ENCODE data around the gene NRXN3. TPM values are rescaled to one million over a fixed set of nuclear protein-coding genes. Genes with fewer than 3 reads are reported as not detected.

NRXN3 gene
- total RNA-seq, 2 donors from 2014 or later = not detected

DNA sequence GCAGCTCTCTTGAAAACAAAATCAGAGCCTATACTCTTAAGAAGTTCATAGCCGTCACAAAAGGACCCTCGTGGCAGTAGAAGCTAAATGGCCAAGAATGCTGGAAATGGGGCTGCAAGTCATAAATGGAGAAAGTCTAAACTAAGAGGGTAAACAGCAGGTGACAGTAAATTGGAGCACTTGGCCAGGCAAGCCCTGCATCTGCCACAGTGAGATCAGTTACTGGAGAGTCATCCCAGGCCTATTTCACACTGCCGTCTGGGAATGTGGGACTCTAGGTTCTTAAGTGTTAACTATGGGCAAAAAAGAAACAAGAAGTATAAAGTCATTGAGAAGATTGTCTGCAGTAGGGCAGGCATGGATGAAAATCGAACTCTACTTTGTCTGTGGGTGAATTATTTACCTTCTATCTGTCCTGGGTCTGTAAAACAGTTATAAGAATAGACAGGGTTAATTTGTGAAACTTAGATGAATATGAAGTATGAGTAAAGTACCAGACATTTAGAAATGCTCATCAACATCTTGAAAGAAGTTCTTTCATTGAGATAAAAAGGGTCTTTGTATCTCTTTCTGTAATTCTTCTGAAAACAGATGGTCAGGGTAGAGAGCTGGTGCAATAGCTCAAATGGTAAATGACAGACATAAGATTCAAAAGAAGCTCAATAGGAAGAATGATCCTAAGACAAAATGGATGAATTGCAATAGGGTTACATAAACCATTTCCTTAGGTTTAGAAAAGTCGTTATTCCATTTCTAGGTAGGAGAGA is 1248.7 kb downstream of the NRXN3 start:
- Mint-ChIP-seq H3K27me3 (no peaks in the 10 kb centered on the region), H3K4me3 (no peak overlapping the region), H3K4me1 (no peaks in the 10 kb centered on the region), H3K27ac (no peak overlapping the region), H3K36me3 (ENCODE audit: low read depth) (no peaks in the 10 kb centered on the region)
- no peak for DNase-seq
- no peaks in the 10 kb centered on the region for H3K9me3 ChIP-seq (ENCODE audit: control insufficient read depth, low read length, poor library complexity, severe bottlenecking)
- ATAC-seq = no peak

GRCh38 chr14:79419571-79420327 is 1249.6 kb downstream of the NRXN3 start:
- H3K27ac Mint-ChIP-seq = no peak overlapping the region
- H3K9me3 ChIP-seq (ENCODE audit: control insufficient read depth, low read length, poor library complexity, severe bottlenecking) = no peaks in the 10 kb centered on the region
- DNase-seq (no peak), ATAC-seq (no peak)
- H3K36me3 Mint-ChIP-seq (ENCODE audit: low read depth) = no peaks in the 10 kb centered on the region
- no peak overlapping the region for H3K4me3 Mint-ChIP-seq
- no peaks in the 10 kb centered on the region for H3K27me3 Mint-ChIP-seq
- H3K4me1 Mint-ChIP-seq = no peaks in the 10 kb centered on the region

- Mint-ChIP-seq H3K27ac (no peak overlapping the region), H3K27me3 (no peaks in the 10 kb centered on the region), H3K36me3 (ENCODE audit: low read depth) (no peaks in the 10 kb centered on the region), H3K4me3 (no peak overlapping the region), H3K4me1 (no peaks in the 10 kb centered on the region)
- no peaks in the 10 kb centered on the region for H3K9me3 ChIP-seq (ENCODE audit: control insufficient read depth, low read length, poor library complexity, severe bottlenecking)
- ATAC-seq (no peak), DNase-seq (no peak)
Observed at GRCh38 chr14:79420725-79421124, 1250.6 kb downstream of the NRXN3 start.

GRCh38 chr14:79421811-79422210 is 1251.6 kb downstream of the NRXN3 start:
- Mint-ChIP-seq H3K4me3 (no peak overlapping the region), H3K4me1 (no peaks in the 10 kb centered on the region), H3K27me3 (no peaks in the 10 kb centered on the region), H3K27ac (no peak overlapping the region), H3K36me3 (ENCODE audit: low read depth) (no peaks in the 10 kb centered on the region)
- ATAC-seq (no peak), DNase-seq (no peak)
- H3K9me3 ChIP-seq (ENCODE audit: control insufficient read depth, low read length, poor library complexity, severe bottlenecking) = no peaks in the 10 kb centered on the region

DNA sequence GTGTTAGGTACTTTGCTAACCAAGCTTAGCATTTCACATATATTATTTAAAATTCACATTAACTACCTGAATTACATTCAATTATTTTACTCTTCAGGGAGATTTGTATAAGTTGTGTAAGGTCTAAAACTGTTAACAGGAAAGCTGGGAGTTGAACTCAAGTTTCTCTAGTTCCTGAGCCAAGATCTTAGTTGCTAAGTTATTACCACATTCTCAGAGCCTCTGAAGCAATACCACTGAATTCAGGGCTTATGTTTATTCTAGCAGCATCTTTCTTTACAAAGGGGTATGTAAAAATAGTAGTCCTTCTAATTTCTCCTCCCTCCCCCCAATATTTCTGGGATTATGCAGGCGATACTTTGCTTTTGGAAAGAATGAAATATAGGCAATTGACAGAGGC is 1254.3 kb downstream of the NRXN3 start:
- Mint-ChIP-seq H3K27me3 (no peaks in the 10 kb centered on the region), H3K27ac (no peak overlapping the region), H3K36me3 (ENCODE audit: low read depth) (no peaks in the 10 kb centered on the region), H3K4me1 (no peaks in the 10 kb centered on the region), H3K4me3 (no peak overlapping the region)
- no peak for DNase-seq
- ATAC-seq = no peak
- no peaks in the 10 kb centered on the region for H3K9me3 ChIP-seq (ENCODE audit: control insufficient read depth, low read length, poor library complexity, severe bottlenecking)

- Mint-ChIP-seq H3K36me3 (ENCODE audit: low read depth) (no peaks in the 10 kb centered on the region), H3K27ac (no peak overlapping the region), H3K4me3 (no peak overlapping the region), H3K4me1 (no peaks in the 10 kb centered on the region), H3K27me3 (no peaks in the 10 kb centered on the region)
- DNase-seq (no peak), ATAC-seq (no peak)
- no peaks in the 10 kb centered on the region for H3K9me3 ChIP-seq (ENCODE audit: control insufficient read depth, low read length, poor library complexity, severe bottlenecking)
Observed at GRCh38 chr14:79426103-79426755, 1256.1 kb downstream of the NRXN3 start.

DNA sequence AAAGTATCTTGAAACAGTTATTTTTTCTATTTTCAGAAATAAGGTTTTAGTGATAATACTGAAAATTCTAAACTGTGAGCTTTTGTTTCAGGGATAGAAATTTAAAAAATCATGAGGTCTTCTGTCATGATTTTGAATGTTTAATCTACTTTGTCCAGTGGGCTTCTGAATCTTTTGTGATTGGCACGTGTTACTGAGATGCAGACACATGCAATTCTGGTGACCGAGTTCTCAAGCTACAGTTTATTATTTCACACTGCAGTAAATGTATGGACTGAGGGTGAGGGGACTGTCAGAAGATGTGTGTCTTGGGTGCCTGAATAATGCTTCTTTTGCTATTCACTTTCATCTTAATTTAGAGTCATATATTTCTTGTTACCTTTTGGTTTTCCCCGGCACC is 1262.5 kb downstream of the NRXN3 start:
- ATAC-seq (no peak), DNase-seq (no peak)
- H3K9me3 ChIP-seq (ENCODE audit: control insufficient read depth, low read length, poor library complexity, severe bottlenecking) = no peaks in the 10 kb centered on the region
- no peaks in the 10 kb centered on the region for H3K27me3 Mint-ChIP-seq
- no peaks in the 10 kb centered on the region for H3K4me1 Mint-ChIP-seq
- no peaks in the 10 kb centered on the region for H3K36me3 Mint-ChIP-seq (ENCODE audit: low read depth)
- H3K27ac Mint-ChIP-seq = no peak overlapping the region
- no peak overlapping the region for H3K4me3 Mint-ChIP-seq

- Mint-ChIP-seq H3K4me3 (no peak overlapping the region), H3K27ac (no peak overlapping the region), H3K27me3 (no peaks in the 10 kb centered on the region), H3K4me1 (no peaks in the 10 kb centered on the region), H3K36me3 (ENCODE audit: low read depth) (no peaks in the 10 kb centered on the region)
- no peaks in the 10 kb centered on the region for H3K9me3 ChIP-seq (ENCODE audit: control insufficient read depth, low read length, poor library complexity, severe bottlenecking)
- DNase-seq (no peak), ATAC-seq (no peak)
Observed at GRCh38 chr14:79436335-79436734, 1266.2 kb downstream of the NRXN3 start.

DNA sequence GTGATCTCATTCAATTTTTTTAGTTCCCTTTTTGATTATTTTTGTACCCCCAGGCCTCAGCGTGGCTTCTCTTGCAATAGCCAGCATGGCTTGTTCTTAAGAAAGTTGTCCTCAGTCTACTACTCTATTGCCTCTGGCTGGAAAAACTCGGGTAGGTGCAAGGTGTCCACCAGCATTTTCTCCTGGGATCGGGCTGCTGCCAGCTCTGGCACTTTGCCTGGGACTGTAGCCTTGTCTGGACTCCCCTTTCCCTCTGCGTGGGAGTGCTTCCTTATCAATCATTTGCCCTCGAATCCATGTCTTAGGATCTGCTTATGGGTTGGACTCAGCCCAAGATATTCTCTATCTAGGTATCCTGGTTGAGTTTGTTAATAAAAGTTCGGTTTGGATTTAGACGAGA is 1267.8 kb downstream of the NRXN3 start:
- ATAC-seq = no peak
- no peak overlapping the region for H3K4me3 Mint-ChIP-seq

GRCh38 chr14:79438696-79439342 is 1268.6 kb downstream of the NRXN3 start:
- H3K4me1 Mint-ChIP-seq = no peaks in the 10 kb centered on the region
- H3K36me3 Mint-ChIP-seq (ENCODE audit: low read depth) = no peaks in the 10 kb centered on the region
- no peak for DNase-seq
- no peaks in the 10 kb centered on the region for H3K9me3 ChIP-seq (ENCODE audit: control insufficient read depth, low read length, poor library complexity, severe bottlenecking)
- no peak overlapping the region for H3K4me3 Mint-ChIP-seq
- no peak overlapping the region for H3K27ac Mint-ChIP-seq
- H3K27me3 Mint-ChIP-seq = no peaks in the 10 kb centered on the region
- ATAC-seq = no peak

More for the DNA sequence above, 1267.8 kb downstream of the NRXN3 start:
- Mint-ChIP-seq H3K27ac (no peak overlapping the region), H3K36me3 (ENCODE audit: low read depth) (no peaks in the 10 kb centered on the region), H3K27me3 (no peaks in the 10 kb centered on the region), H3K4me1 (no peaks in the 10 kb centered on the region)
- H3K9me3 ChIP-seq (ENCODE audit: control insufficient read depth, low read length, poor library complexity, severe bottlenecking) = no peaks in the 10 kb centered on the region
- DNase-seq = no peak

GRCh38 chr14:79442786-79443185 is 1272.6 kb downstream of the NRXN3 start:
- no peak for DNase-seq
- no peaks in the 10 kb centered on the region for H3K36me3 Mint-ChIP-seq (ENCODE audit: low read depth)
- H3K27me3 Mint-ChIP-seq = no peaks in the 10 kb centered on the region
- H3K27ac Mint-ChIP-seq = no peak overlapping the region
- H3K9me3 ChIP-seq (ENCODE audit: control insufficient read depth, low read length, poor library complexity, severe bottlenecking) = no peaks in the 10 kb centered on the region
- H3K4me1 Mint-ChIP-seq = no peaks in the 10 kb centered on the region
- no peak for ATAC-seq
- H3K4me3 Mint-ChIP-seq = no peak overlapping the region

GRCh38 chr14:79443602-79444001 is 1273.4 kb downstream of the NRXN3 start:
- no peaks in the 10 kb centered on the region for H3K4me1 Mint-ChIP-seq
- ATAC-seq = no peak
- H3K4me3 Mint-ChIP-seq = no peak overlapping the region
- no peaks in the 10 kb centered on the region for H3K9me3 ChIP-seq (ENCODE audit: control insufficient read depth, low read length, poor library complexity, severe bottlenecking)
- DNase-seq = no peak
- no peaks in the 10 kb centered on the region for H3K36me3 Mint-ChIP-seq (ENCODE audit: low read depth)
- H3K27ac Mint-ChIP-seq = no peak overlapping the region
- H3K27me3 Mint-ChIP-seq = no peaks in the 10 kb centered on the region

GRCh38 chr14:79448960-79449359 is 1278.8 kb downstream of the NRXN3 start:
- no peaks in the 10 kb centered on the region for H3K27me3 Mint-ChIP-seq
- DNase-seq (no peak), ATAC-seq (no peak)
- no peaks in the 10 kb centered on the region for H3K9me3 ChIP-seq (ENCODE audit: control insufficient read depth, low read length, poor library complexity, severe bottlenecking)
- no peaks in the 10 kb centered on the region for H3K4me1 Mint-ChIP-seq
- no peaks in the 10 kb centered on the region for H3K36me3 Mint-ChIP-seq (ENCODE audit: low read depth)
- H3K27ac Mint-ChIP-seq = no peak overlapping the region
- no peak overlapping the region for H3K4me3 Mint-ChIP-seq
